ENCODE results near the gene SDF4. TPM values are rescaled to one million over a fixed set of nuclear protein-coding genes. Genes with fewer than 3 reads are reported as not detected.

Gene SDF4
- total and polyA plus RNA-seq, 2 experiments from 2014 or later, result 45.0 to 62.6 TPM

- Histone ChIP-seq H4K20me1 (replicated peaks; ENCODE audit: insufficient read depth) (peaks cover 28% of the 10 kb centered on the region), H3F3A (replicated peaks; ENCODE audit: low read depth) (0 out of 2 replicates have a peak, but pooled peaks cover 12% of the 10 kb centered on the region), H3K36me3 (ENCODE audit: insufficient read depth) (peaks cover 14% of the 10 kb centered on the region; the same call in 1 of the 2 replicates), H3K9me2 (ENCODE audit: insufficient read depth) (no peaks in the 10 kb centered on the region), H3K4me1 (ENCODE audit: insufficient read depth) (no peaks in the 10 kb centered on the region), H3K79me2 (replicated peaks; ENCODE audit: insufficient read depth) (peaks cover 44% of the 10 kb centered on the region), H3K27me3 (ENCODE audit: insufficient read depth) (no peaks in the 10 kb centered on the region), H2AFZ (no peak overlapping the region), H3K4me2 (no peak overlapping the region), H3K27ac (ENCODE audit: low read depth) (no peak overlapping the region), H3K4me3 (no peak overlapping the region)
- peak; percentile 90 for ATAC-seq
- peak; percentile 59 to 70 for TF ChIP-seq CTCF (conservative IDR thresholded peaks at IDR 0.05; ENCODE audit: low read depth in 2 of 2)
- no peak for TF ChIP-seq NANOG (IDR thresholded peaks at IDR 0.05; ENCODE audit: borderline replicate concordance)
- H3K36me3 Mint-ChIP-seq (ENCODE audit: low read depth), result peaks cover 57% of the 10 kb centered on the region
- peaks cover 14% of the 10 kb centered on the region for H3K27me3 Mint-ChIP-seq (ENCODE audit: insufficient read depth, low read depth, poor library complexity)
- H3K9me3 Mint-ChIP-seq, result no peaks in the 10 kb centered on the region
- no peak overlapping the region for H3K4me3 Mint-ChIP-seq
- H3K27ac Mint-ChIP-seq, result no peak overlapping the region; the same call in 1 of the 2 replicates
- no peaks in the 10 kb centered on the region; the same call in 1 of the 3 replicates for H3K4me1 Mint-ChIP-seq
- peak; percentile 84 for DNase-seq (ENCODE audit: low spot score)
These were observed 33.1 kb upstream of the SDF4 start for GRCh38 chr1:1264868-1265272.

GRCh38 chr1:1264026-1264425, 32.2 kb upstream of the SDF4 start:
- Mint-ChIP-seq H3K4me1 (peaks cover 2% of the 10 kb centered on the region; the same call in 2 of the 3 replicates), H3K27me3 (ENCODE audit: insufficient read depth, low read depth, poor library complexity) (peaks cover 14% of the 10 kb centered on the region), H3K27ac (no peak overlapping the region), H3K4me3 (no peak overlapping the region), H3K36me3 (ENCODE audit: low read depth) (peaks cover 65% of the 10 kb centered on the region), H3K9me3 (no peaks in the 10 kb centered on the region)
- Histone ChIP-seq H2AFZ (no peak overlapping the region), H3K9me2 (ENCODE audit: insufficient read depth) (no peaks in the 10 kb centered on the region), H3K4me3 (no peak overlapping the region), H3K4me2 (no peak overlapping the region), H3K27me3 (ENCODE audit: insufficient read depth) (no peaks in the 10 kb centered on the region), H4K20me1 (replicated peaks; ENCODE audit: insufficient read depth) (peaks cover 24% of the 10 kb centered on the region), H3K79me2 (replicated peaks; ENCODE audit: insufficient read depth) (peaks cover 37% of the 10 kb centered on the region), H3K36me3 (ENCODE audit: insufficient read depth) (peaks cover 14% of the 10 kb centered on the region; the same call in 1 of the 2 replicates), H3K27ac (ENCODE audit: low read depth) (no peak overlapping the region), H3F3A (replicated peaks; ENCODE audit: low read depth) (0 out of 2 replicates have a peak, but pooled peaks cover 12% of the 10 kb centered on the region), H3K4me1 (ENCODE audit: insufficient read depth) (no peaks in the 10 kb centered on the region)
- DNase-seq (ENCODE audit: low spot score), result no peak
- ATAC-seq, result no peak
- TF ChIP-seq ZNF331 (CRISPR knock-in tag; IDR thresholded peaks at IDR 0.05; ENCODE audit: low read depth), result no peak
- no peak for TF ChIP-seq ETS1 (IDR thresholded peaks at IDR 0.05)
- TF ChIP-seq EZH2phosphoT487 (IDR thresholded peaks at IDR 0.05; ENCODE audit: unreplicated experiment), result no peak
- no peak for TF ChIP-seq EZH2 (IDR thresholded peaks at IDR 0.05; ENCODE audit: low read depth, unreplicated experiment)
- TF ChIP-seq ZNF462 (CRISPR knock-in tag; IDR thresholded peaks at IDR 0.05), result no peak
- no peak for TF ChIP-seq POLR2AphosphoS5 (IDR thresholded peaks at IDR 0.05; ENCODE audit: low read depth)
- no peak for TF ChIP-seq ZNF114 (CRISPR knock-in tag; IDR thresholded peaks at IDR 0.05)
